ENCODE data around the gene SPAG5. TPM values are rescaled to one million over a fixed set of nuclear protein-coding genes. Genes with fewer than 3 reads are reported as not detected.

SPAG5 gene
- total and polyA plus RNA-seq, 10 of the 15 experiments (the other 5 are each of a cell fraction or from before 2014, with no cell fraction given), result 73.5 to 171 (median 106) TPM

GRCh38 chr17:28573521-28573920, 25.3 kb downstream of the SPAG5 start:
- POLR2A ChIA-PET, result interaction anchor here (6.2 to 9.9 kb wide), 2 partner anchors 20 to 24 kb away, joined by 56 to 148 read pairs; partner anchors contain the start of gene UNC119
- Histone ChIP-seq H3K4me2 (ENCODE audit: control insufficient read depth, insufficient read depth) (no peak overlapping the region), H3K4me1 (ENCODE audit: control insufficient read depth, insufficient read depth, low read length) (peaks cover 15% of the 10 kb centered on the region), H3K9me3 (replicated peaks; ENCODE audit: control insufficient read depth, insufficient read depth, low read length) (no peaks in the 10 kb centered on the region), H3K36me3 (ENCODE audit: control insufficient read depth in 2 of 2, insufficient read depth in 2 of 2, low read length in 1 of 2) (peaks cover 6 to 21% of the 10 kb centered on the region in 2 experiments; a peak in 3 of 4 replicates), H3K4me3 (no peak overlapping the region), H4K20me1 (ENCODE audit: control insufficient read depth, insufficient read depth) (no peaks in the 10 kb centered on the region), H2AFZ (ENCODE audit: control insufficient read depth, low read depth, low read length) (no peak overlapping the region), H3K27me3 (replicated peaks in 1 of 2; ENCODE audit: control insufficient read depth in 2 of 2, insufficient read depth in 2 of 2, low read length in 1 of 2) (no peaks in the 10 kb centered on the region), H3K79me2 (ENCODE audit: control insufficient read depth, insufficient read depth, low read length) (peaks cover 51% of the 10 kb centered on the region), H3K9ac (ENCODE audit: control insufficient read depth, insufficient read depth, low read length) (no peak overlapping the region), H3K27ac (ENCODE audit: control insufficient read depth, insufficient read depth) (no peak overlapping the region)
- WGBS (ENCODE audit: insufficient coverage, insufficient replicate concordance, low lambda C conversion rate, missing lambda C conversion rate), result 92% methylated on average over 9 of the region's 9 CpGs
- CTCF ChIA-PET, result interaction anchor here (0.6 to 4.8 kb wide), 3 partner anchors 24 to 719 kb away, joined by 3 to 56 read pairs (median 3); no protein-coding TSS in a partner anchor
- FAIRE-seq, result no peak
- RAD21 ChIA-PET (ENCODE audit: unreplicated experiment), result no interaction called here
- no TSS peak for BruUV-seq (replicated peaks)
- in situ Hi-C loops (cut with MboI), result loop anchor here (25.0 kb wide), 1 partner anchor 1086 kb away; no protein-coding TSS in a partner anchor
- intact Hi-C loops (cut with micrococcal nuclease; ENCODE audit: unreplicated experiment), result loop anchor here (5.0 kb wide), 1 partner anchor 49 kb away; no protein-coding TSS in a partner anchor
- no peak for ATAC-seq
- DNase-seq (ENCODE audit: low read depth, low spot score), result no peak
- SMC1A ChIA-PET (ENCODE audit: uncharacterized antibody, unreplicated experiment), result interaction anchor here (1.1 to 8.3 kb wide), 2 partner anchors 24 kb away, joined by 3 to 89 read pairs; no protein-coding TSS in a partner anchor
- TF ChIP-seq IKZF2 (IDR thresholded peaks at IDR 0.05) (no peak), HDGF (IDR thresholded peaks at IDR 0.05) (no peak), RFX5 (IDR thresholded peaks at IDR 0.05; ENCODE audit: low read depth, low read length) (no peak), BACH1 (IDR thresholded peaks at IDR 0.05; ENCODE audit: borderline replicate concordance) (no peak), SREBF2 (IDR thresholded peaks at IDR 0.05; ENCODE audit: low read length) (no peak), RELA (IDR thresholded peaks at IDR 0.05; ENCODE audit: borderline replicate concordance, partially characterized antibody) (no peak), ZBED1 (IDR thresholded peaks at IDR 0.05; ENCODE audit: borderline replicate concordance) (no peak), EED (IDR thresholded peaks at IDR 0.05; ENCODE audit: low read depth) (no peak), ETV6 (conservative IDR thresholded peaks at IDR 0.05 in 1 of 2, IDR thresholded peaks at IDR 0.05 in 1 of 2; ENCODE audit: borderline replicate concordance in 1 of 2, low read depth in 1 of 2) (no peak), NFYB (IDR thresholded peaks at IDR 0.05; ENCODE audit: insufficient read depth, low read depth, low read length) (no peak), TARDBP (IDR thresholded peaks at IDR 0.05; ENCODE audit: borderline replicate concordance) (no peak), CEBPZ (IDR thresholded peaks at IDR 0.05; ENCODE audit: low read depth, low read length) (no peak), JUNB (IDR thresholded peaks at IDR 0.05) (no peak)
- TF ChIP-seq, protein P1, sequence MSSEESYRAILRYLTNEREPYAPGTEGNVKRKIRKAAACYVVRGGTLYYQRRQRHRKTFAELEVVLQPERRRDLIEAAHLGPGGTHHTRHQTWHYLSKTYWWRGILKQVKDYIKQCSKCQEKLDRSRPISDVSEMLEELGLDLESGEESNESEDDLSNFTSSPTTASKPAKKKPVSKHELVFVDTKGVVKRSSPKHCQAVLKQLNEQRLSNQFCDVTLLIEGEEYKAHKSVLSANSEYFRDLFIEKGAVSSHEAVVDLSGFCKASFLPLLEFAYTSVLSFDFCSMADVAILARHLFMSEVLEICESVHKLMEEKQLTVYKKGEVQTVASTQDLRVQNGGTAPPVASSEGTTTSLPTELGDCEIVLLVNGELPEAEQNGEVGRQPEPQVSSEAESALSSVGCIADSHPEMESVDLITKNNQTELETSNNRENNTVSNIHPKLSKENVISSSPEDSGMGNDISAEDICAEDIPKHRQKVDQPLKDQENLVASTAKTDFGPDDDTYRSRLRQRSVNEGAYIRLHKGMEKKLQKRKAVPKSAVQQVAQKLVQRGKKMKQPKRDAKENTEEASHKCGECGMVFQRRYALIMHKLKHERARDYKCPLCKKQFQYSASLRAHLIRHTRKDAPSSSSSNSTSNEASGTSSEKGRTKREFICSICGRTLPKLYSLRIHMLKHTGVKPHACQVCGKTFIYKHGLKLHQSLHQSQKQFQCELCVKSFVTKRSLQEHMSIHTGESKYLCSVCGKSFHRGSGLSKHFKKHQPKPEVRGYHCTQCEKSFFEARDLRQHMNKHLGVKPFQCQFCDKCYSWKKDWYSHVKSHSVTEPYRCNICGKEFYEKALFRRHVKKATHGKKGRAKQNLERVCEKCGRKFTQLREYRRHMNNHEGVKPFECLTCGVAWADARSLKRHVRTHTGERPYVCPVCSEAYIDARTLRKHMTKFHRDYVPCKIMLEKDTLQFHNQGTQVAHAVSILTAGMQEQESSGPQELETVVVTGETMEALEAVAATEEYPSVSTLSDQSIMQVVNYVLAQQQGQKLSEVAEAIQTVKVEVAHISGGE (CRISPR knock-in tag; IDR thresholded peaks at IDR 0.05), result no peak
- TF ChIP-seq, protein P2, sequence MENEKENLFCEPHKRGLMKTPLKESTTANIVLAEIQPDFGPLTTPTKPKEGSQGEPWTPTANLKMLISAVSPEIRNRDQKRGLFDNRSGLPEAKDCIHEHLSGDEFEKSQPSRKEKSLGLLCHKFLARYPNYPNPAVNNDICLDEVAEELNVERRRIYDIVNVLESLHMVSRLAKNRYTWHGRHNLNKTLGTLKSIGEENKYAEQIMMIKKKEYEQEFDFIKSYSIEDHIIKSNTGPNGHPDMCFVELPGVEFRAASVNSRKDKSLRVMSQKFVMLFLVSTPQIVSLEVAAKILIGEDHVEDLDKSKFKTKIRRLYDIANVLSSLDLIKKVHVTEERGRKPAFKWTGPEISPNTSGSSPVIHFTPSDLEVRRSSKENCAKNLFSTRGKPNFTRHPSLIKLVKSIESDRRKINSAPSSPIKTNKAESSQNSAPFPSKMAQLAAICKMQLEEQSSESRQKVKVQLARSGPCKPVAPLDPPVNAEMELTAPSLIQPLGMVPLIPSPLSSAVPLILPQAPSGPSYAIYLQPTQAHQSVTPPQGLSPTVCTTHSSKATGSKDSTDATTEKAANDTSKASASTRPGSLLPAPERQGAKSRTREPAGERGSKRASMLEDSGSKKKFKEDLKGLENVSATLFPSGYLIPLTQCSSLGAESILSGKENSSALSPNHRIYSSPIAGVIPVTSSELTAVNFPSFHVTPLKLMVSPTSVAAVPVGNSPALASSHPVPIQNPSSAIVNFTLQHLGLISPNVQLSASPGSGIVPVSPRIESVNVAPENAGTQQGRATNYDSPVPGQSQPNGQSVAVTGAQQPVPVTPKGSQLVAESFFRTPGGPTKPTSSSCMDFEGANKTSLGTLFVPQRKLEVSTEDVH (IDR thresholded peaks at IDR 0.05; ENCODE audit: low read depth, partially characterized antibody), result no peak

Data from GM12878 (cell line).